Suprapubic skin (tissue), 4 donors: ENCODE results near the gene KIF4B. TPM values are rescaled to one million over a fixed set of nuclear protein-coding genes. Genes with fewer than 3 reads are reported as not detected.

Source experiments
- DNase-seq, 2 donors: peaks; one replicate each; pipeline ENCODE4 v3.0.0-alpha.2; 2019; ENCODE audit warnings: low spot score in 2 of 2
- H3K27ac ChIP-seq: fragments of 200-600 bp; sonication (generic); one replicate; pipeline ENCODE4 v1.5.1; 2019
- H3K27me3 ChIP-seq: fragments of 200-600 bp; sonication (generic); one replicate; pipeline ENCODE4 v1.5.1; 2019
- H3K36me3 ChIP-seq: fragments of 200-600 bp; sonication (generic); one replicate; pipeline ENCODE4 v1.5.1; 2019
- H3K4me1 ChIP-seq: fragments of 200-600 bp; sonication (generic); one replicate; pipeline ENCODE4 v1.5.1; 2019
- H3K4me3 ChIP-seq: fragments of 200-600 bp; sonication (generic); one replicate; pipeline ENCODE4 v1.5.1; 2019; ENCODE audit warnings: mild to moderate bottlenecking
- H3K9me3 ChIP-seq: fragments of 200-600 bp; sonication (generic); one replicate; pipeline ENCODE4 v1.5.1; 2019
- CTCF ChIP-seq, 2 donors: fragments of 200-600 bp in 1 of 2; fragments of 450-650 bp in 1 of 2; sonication (generic) in 1 of 2; IDR thresholded peaks; one replicate each; pipeline ENCODE4 v1.5.1; 2016 to 2019; ENCODE audit warnings: antibody characterized with exemption in 2 of 2, mild to moderate bottlenecking in 1 of 2, moderate library complexity in 1 of 2
- EP300 ChIP-seq: sonication (generic); formaldehyde crosslinking; IDR thresholded peaks from one replicate; pipeline ENCODE4 v1.6.1; 2017; ENCODE audit warnings: antibody characterized with exemption
- POLR2A ChIP-seq, 2 donors: fragments of 450-650 bp; IDR thresholded peaks; one replicate each; pipeline ENCODE4 v1.6.1; 2017; ENCODE audit warnings: antibody characterized with exemption in 2 of 2, mild to moderate bottlenecking in 2 of 2, moderate library complexity in 2 of 2
- POLR2AphosphoS5 ChIP-seq, 3 donors: sonication (generic); formaldehyde crosslinking; IDR thresholded peaks; one replicate each; pipeline ENCODE4 v1.6.1; 2017; ENCODE audit warnings: antibody characterized with exemption in 3 of 3
- WGBS: methylation state at CpG from one replicate; pipeline ENCODE4 v1.1.5; 2018; 5-methylcytosine and 5-hydroxymethylcytosine counted together
- total RNA-seq, 4 donors: library from RNA; depleted of rRNA; stranded (reverse); fragments of >200 nt; gene quantifications; one replicate each; pipeline ENCODE4 v1.1.0, GENCODE V29; 2016

KIF4B gene
- total RNA-seq, 4 donors from 2014 or later: 0.72 TPM; not detected in 3

- no peak for DNase-seq
- 47% methylated on average over 5 of the region's 5 CpGs for WGBS
- no peaks in the 10 kb centered on the region for H3K27me3 ChIP-seq
- H3K36me3 ChIP-seq: no peaks in the 10 kb centered on the region
- no peak overlapping the region for H3K4me3 ChIP-seq
- no peaks in the 10 kb centered on the region for H3K4me1 ChIP-seq
- H3K27ac ChIP-seq: no peak overlapping the region
- no peaks in the 10 kb centered on the region for H3K9me3 ChIP-seq
- TF ChIP-seq EP300 (no peak), POLR2A (IDR thresholded peaks at IDR 0.05) (no peak), POLR2AphosphoS5 (IDR thresholded peaks at IDR 0.05) (no peak), CTCF (IDR thresholded peaks at IDR 0.05) (no peak)
Measured at GRCh38 chr5:155050384-155051019, 36.9 kb downstream of the KIF4B start.

- H3K27ac ChIP-seq: no peak overlapping the region
- 68% methylated on average over 4 of the region's 4 CpGs for WGBS
- TF ChIP-seq POLR2AphosphoS5 (IDR thresholded peaks at IDR 0.05) (no peak), EP300 (no peak), CTCF (IDR thresholded peaks at IDR 0.05) (no peak), POLR2A (IDR thresholded peaks at IDR 0.05) (no peak)
- H3K4me1 ChIP-seq: no peaks in the 10 kb centered on the region
- H3K36me3 ChIP-seq: no peaks in the 10 kb centered on the region
- no peaks in the 10 kb centered on the region for H3K9me3 ChIP-seq
- H3K4me3 ChIP-seq: no peak overlapping the region
- no peak for DNase-seq
- H3K27me3 ChIP-seq: no peaks in the 10 kb centered on the region
Measured at GRCh38 chr5:155052532-155052931, 39.0 kb downstream of the KIF4B start.

- WGBS: 19% methylated on average over 4 of the region's 4 CpGs
- no peak for DNase-seq
- Histone ChIP-seq H3K9me3 (no peaks in the 10 kb centered on the region), H3K27me3 (no peaks in the 10 kb centered on the region), H3K4me3 (no peak overlapping the region), H3K36me3 (no peaks in the 10 kb centered on the region), H3K4me1 (no peaks in the 10 kb centered on the region), H3K27ac (no peak overlapping the region)
- TF ChIP-seq CTCF (IDR thresholded peaks at IDR 0.05): no peak
- TF ChIP-seq POLR2A (IDR thresholded peaks at IDR 0.05): no peak
Measured at GRCh38 chr5:155053501-155053900, 39.9 kb downstream of the KIF4B start.

GRCh38 chr5:155056644-155057269, 43.2 kb downstream of the KIF4B start:
- no peak for DNase-seq
- Histone ChIP-seq H3K9me3 (no peaks in the 10 kb centered on the region), H3K4me1 (no peaks in the 10 kb centered on the region), H3K27me3 (no peaks in the 10 kb centered on the region), H3K36me3 (no peaks in the 10 kb centered on the region), H3K27ac (no peak overlapping the region), H3K4me3 (no peak overlapping the region)
- no peak for TF ChIP-seq CTCF (IDR thresholded peaks at IDR 0.05)
- no peak for TF ChIP-seq EP300
- no peak for TF ChIP-seq POLR2A (IDR thresholded peaks at IDR 0.05)
- TF ChIP-seq POLR2AphosphoS5 (IDR thresholded peaks at IDR 0.05): no peak
- 38% methylated on average over 8 of the region's 8 CpGs for WGBS

- Histone ChIP-seq H3K4me3 (no peak overlapping the region), H3K27ac (no peak overlapping the region), H3K36me3 (no peaks in the 10 kb centered on the region), H3K27me3 (no peaks in the 10 kb centered on the region), H3K4me1 (no peaks in the 10 kb centered on the region), H3K9me3 (no peaks in the 10 kb centered on the region)
- TF ChIP-seq POLR2A (IDR thresholded peaks at IDR 0.05) (no peak), EP300 (no peak), POLR2AphosphoS5 (IDR thresholded peaks at IDR 0.05) (no peak), CTCF (IDR thresholded peaks at IDR 0.05) (no peak)
- no peak for DNase-seq
- 75% methylated on average over 1 of the region's 1 CpG for WGBS
Measured at GRCh38 chr5:155057626-155058025, 44.1 kb downstream of the KIF4B start.
